SU-DHL-6 (cell line): ENCODE measurements around the gene SPATA2.

Experiments
- H2AFZ ChIP-seq: fragments of 200-600 bp; sonication (generic); 2 replicates; pipeline ENCODE4 v1.6.1; 2014; ENCODE audit warnings: low read depth, mild to moderate bottlenecking, moderate library complexity, mixed read lengths, antibody characterized with exemption, low read length; ENCODE audit not compliant: severe bottlenecking
- H3F3A ChIP-seq: fragments of 200-600 bp; shearing (Covaris generic); 2 replicates; pipeline ENCODE4 v1.6.0; 2016; ENCODE audit warnings: antibody characterized with exemption, mild to moderate bottlenecking; ENCODE audit not compliant: insufficient read depth
- H3K27ac ChIP-seq: fragments of 200-600 bp; sonication (generic); 2 replicates; pipeline ENCODE4 v1.5.1; 2016; ENCODE audit warnings: low read depth, mild to moderate bottlenecking, low read length, moderate library complexity, mixed read lengths
- H3K27me3 ChIP-seq: fragments of 200-600 bp; sonication (generic), shearing (Covaris generic); 2 replicates; pipeline ENCODE4 v1.6.0; 2014; ENCODE audit warnings: mild to moderate bottlenecking, low read length
- H3K36me3 ChIP-seq: fragments of 200-600 bp; sonication (generic); 2 replicates; pipeline ENCODE4 v1.6.1; 2014; ENCODE audit warnings: mild to moderate bottlenecking, low read length, mixed read lengths
- H3K4me2 ChIP-seq: fragments of 300-600, 200-600 bp; shearing (Covaris generic), sonication (generic); 2 replicates; pipeline ENCODE4 v1.6.0; 2014; ENCODE audit warnings: low read length, low read depth, mild to moderate bottlenecking; ENCODE audit not compliant: poor library complexity, severe bottlenecking
- H3K4me3 ChIP-seq: fragments of 200-600 bp; sonication (generic); 2 replicates; pipeline ENCODE4 v1.5.1; 2014; ENCODE audit warnings: antibody characterized with exemption, low read length, mild to moderate bottlenecking, mixed read lengths; ENCODE audit not compliant: insufficient read depth, poor library complexity, severe bottlenecking
- H3K79me2 ChIP-seq: fragments of 200-600 bp; sonication (generic); 2 replicates; pipeline ENCODE4 v1.6.1; 2014; ENCODE audit warnings: mild to moderate bottlenecking, low read length, moderate library complexity; ENCODE audit not compliant: insufficient read depth
- H3K9ac ChIP-seq: fragments of 200-600 bp; sonication (generic); 2 replicates; pipeline ENCODE4 v1.7.0; 2014; ENCODE audit warnings: mild to moderate bottlenecking, low read length
- H3K9me2 ChIP-seq: fragments of 200-600 bp; sonication (generic); replicated peaks from 2 replicates; pipeline ENCODE4 v1.6.1; 2014; ENCODE audit warnings: low read length; ENCODE audit not compliant: insufficient read depth
- H3K9me3 ChIP-seq: fragments of 200-600 bp; sonication (generic); 2 replicates; pipeline ENCODE4 v1.6.1; 2014; ENCODE audit warnings: low read length, mixed read lengths; ENCODE audit not compliant: insufficient read depth
- H4K20me1 ChIP-seq: fragments of 200-600 bp; sonication (generic); 2 replicates; pipeline ENCODE4 v1.6.1; 2014; ENCODE audit warnings: low read depth, mild to moderate bottlenecking, antibody characterized with exemption, low read length, moderate library complexity, mixed read lengths
- CTCF ChIP-seq: fragments of 200-600 bp; sonication (generic); IDR thresholded peaks from one replicate; pipeline ENCODE4 v1.5.1; 2017; ENCODE audit warnings: antibody characterized with exemption, mild to moderate bottlenecking, low read length, moderate library complexity; ENCODE audit not compliant: insufficient read depth, poor library complexity, severe bottlenecking
- EZH2phosphoT487 ChIP-seq: fragments of 200-600 bp; sonication (generic), shearing (Covaris generic); conservative IDR thresholded peaks from 2 replicates; pipeline ENCODE4 v1.6.1; 2018; ENCODE audit warnings: mild to moderate bottlenecking, antibody characterized with exemption, low read length, moderate library complexity, mixed read lengths

SPATA2 gene

GRCh38 chr20:49874696-49875095 is 40.6 kb downstream of the SPATA2 start:
- no peak for TF ChIP-seq EZH2phosphoT487
- no peak for TF ChIP-seq CTCF
- no peaks in the 10 kb centered on the region for H3K9me2 ChIP-seq
- no peak overlapping the region for H3K4me2 ChIP-seq
- no peak overlapping the region for H3K27ac ChIP-seq
- H3K36me3 ChIP-seq, result peaks cover 4% of the 10 kb centered on the region; the same call in 1 of the 2 replicates
- H3K9ac ChIP-seq, result no peak overlapping the region
- H3F3A ChIP-seq, result no peaks in the 10 kb centered on the region
- no peaks in the 10 kb centered on the region for H3K9me3 ChIP-seq
- H3K79me2 ChIP-seq, result no peaks in the 10 kb centered on the region
- no peak overlapping the region for H2AFZ ChIP-seq
- H3K27me3 ChIP-seq, result no peaks in the 10 kb centered on the region
- H3K4me3 ChIP-seq, result no peak overlapping the region
- H4K20me1 ChIP-seq, result no peaks in the 10 kb centered on the region

GRCh38 chr20:49872056-49872455 is 43.3 kb downstream of the SPATA2 start:
- no peaks in the 10 kb centered on the region for H3K9me2 ChIP-seq
- H3K79me2 ChIP-seq, result no peaks in the 10 kb centered on the region
- no peaks in the 10 kb centered on the region for H3K9me3 ChIP-seq
- no peak overlapping the region for H3K4me3 ChIP-seq
- H3K9ac ChIP-seq, result no peak overlapping the region
- no peak overlapping the region for H2AFZ ChIP-seq
- no peaks in the 10 kb centered on the region for H3F3A ChIP-seq
- TF ChIP-seq EZH2phosphoT487, result no peak
- TF ChIP-seq CTCF, result no peak
- no peaks in the 10 kb centered on the region for H3K27me3 ChIP-seq
- H3K27ac ChIP-seq, result no peak overlapping the region
- no peak overlapping the region for H3K4me2 ChIP-seq
- no peaks in the 10 kb centered on the region for H3K36me3 ChIP-seq
- no peaks in the 10 kb centered on the region for H4K20me1 ChIP-seq

- Histone ChIP-seq H4K20me1 (no peaks in the 10 kb centered on the region), H3K9ac (no peak overlapping the region), H3K79me2 (no peaks in the 10 kb centered on the region), H2AFZ (no peak overlapping the region), H3K4me2 (no peak overlapping the region), H3K9me3 (no peaks in the 10 kb centered on the region), H3K27ac (no peak overlapping the region), H3K9me2 (no peaks in the 10 kb centered on the region), H3F3A (no peaks in the 10 kb centered on the region), H3K36me3 (no peaks in the 10 kb centered on the region), H3K4me3 (no peak overlapping the region), H3K27me3 (no peaks in the 10 kb centered on the region)
- TF ChIP-seq EZH2phosphoT487 (no peak), CTCF (no peak)
Measured at GRCh38 chr20:49871391-49871948, 43.9 kb downstream of the SPATA2 start.
